K562 (cell line): ENCODE results near the gene IGF2. TPM values are rescaled to one million over a fixed set of nuclear protein-coding genes. Genes with fewer than 3 reads are reported as not detected.

Experiments
- ATAC-seq: fragments of 200-7000 bp; cut with Tn5 transposase; 3 replicates; pipeline ENCODE4 v1.9.1; 2020; ENCODE audit warnings: moderate library complexity
- BruUV-seq: library from RNA; stranded (reverse); fragments of 400-500 nt; replicated peaks from 2 replicates; lab custom pipeline; 2021; lab: Mats Ljungman, UMichigan
- CTCF ChIA-PET: fragments of 300-600 bp; formaldehyde crosslinking; extraction: SDS; loops from one replicate; lab custom pipeline; 2021; ENCODE audit warnings: low intra/inter-chr PET ratio; lab: Yijun Ruan, JAX
- POLR2A ChIA-PET: fragments of 300-600, 350-650 bp; sonication (Branson Sonifier 250); formaldehyde crosslinking; extraction: SDS; loops from one replicate; lab custom pipeline; 2021; ENCODE audit warnings: antibody characterized with exemption, inconsistent platforms; lab: Yijun Ruan, JAX
- DNase-seq, 4 experiments: peaks; one replicate each; pipeline versions ENCODE4 v3.0.0 to v3.0.0-alpha.2; 2011 to 2018; ENCODE audit warnings: low spot score in 3 of 4, mixed read lengths in 3 of 4; ENCODE audit errors: extremely low read depth in 1 of 4
- FAIRE-seq: peaks from 2 replicates; lab custom pipeline; 2011; peaks lifted over from hg19 to GRCh38; lab: Jason Lieb, UNC
- H2AFZ ChIP-seq: 2 replicates; pipeline ENCODE4 v1.6.0; 2011; ENCODE audit warnings: low read depth, low read length, control low read depth, inconsistent platforms
- H3K27ac ChIP-seq: fragments of 200-600 bp; 3 replicates; pipeline ENCODE4 v1.8.0; 2011; ENCODE audit warnings: low read depth, mild to moderate bottlenecking, control low read depth, inconsistent platforms, low read length, moderate library complexity, mixed read lengths; ENCODE audit errors: extremely low read depth
- H3K27me3 ChIP-seq, 2 experiments: fragments of 300-600 bp in 1 of 2; 2 replicates in 1 of 2; 3 replicates in 1 of 2; pipeline versions ENCODE4 v1.6.0 to v1.8.0; 2011; ENCODE audit warnings: inconsistent platforms in 2 of 2, low read length in 2 of 2, mild to moderate bottlenecking in 1 of 2, mixed read lengths in 1 of 2, moderate library complexity in 1 of 2; ENCODE audit not compliant: control insufficient read depth in 2 of 2, insufficient read depth in 2 of 2
- H3K36me3 ChIP-seq: fragments of 300-600 bp; 3 replicates; pipeline ENCODE4 v1.8.0; 2011; ENCODE audit warnings: mild to moderate bottlenecking, low read length, inconsistent platforms; ENCODE audit not compliant: control insufficient read depth, insufficient read depth
- H3K4me1 ChIP-seq, 2 experiments: fragments of 200-600 bp in 1 of 2; replicated peaks in 1 of 2; 2 replicates in 1 of 2; 3 replicates in 1 of 2; pipeline versions ENCODE4 v1.5.1 to v1.8.0; 2011; ENCODE audit warnings: inconsistent platforms in 2 of 2, low read length in 2 of 2, mild to moderate bottlenecking in 1 of 2, mixed read lengths in 1 of 2, moderate library complexity in 1 of 2; ENCODE audit not compliant: control insufficient read depth in 2 of 2, insufficient read depth in 2 of 2
- H3K4me2 ChIP-seq: 2 replicates; pipeline ENCODE4 v1.6.1; 2011; ENCODE audit warnings: low read length, control low read depth, inconsistent platforms, mixed read lengths; ENCODE audit not compliant: insufficient read depth
- H3K4me3 ChIP-seq: fragments of 200-600 bp; sonication (generic), shearing (Covaris generic); 2 replicates; pipeline ENCODE4 v1.5.1; 2016; ENCODE audit warnings: control low read depth, inconsistent platforms
- H3K79me2 ChIP-seq: fragments of 200-600 bp; 3 replicates; pipeline ENCODE4 v1.8.0; 2011; ENCODE audit warnings: low read length, inconsistent platforms; ENCODE audit not compliant: control insufficient read depth, insufficient read depth
- H3K9ac ChIP-seq, 2 experiments: 2 replicates each; pipeline versions ENCODE4 v1.6.0 to v1.6.1; 2011; ENCODE audit warnings: low read depth in 2 of 2, low read length in 2 of 2, control low read depth in 1 of 2, inconsistent platforms in 1 of 2, mild to moderate bottlenecking in 1 of 2, mixed read lengths in 1 of 2; ENCODE audit not compliant: insufficient read depth in 1 of 2
- H3K9me1 ChIP-seq: one replicate; pipeline ENCODE4 v1.6.0; 2011; ENCODE audit warnings: inconsistent platforms, mild to moderate bottlenecking, low read length, moderate library complexity; ENCODE audit not compliant: control insufficient read depth, insufficient read depth
- H3K9me3 ChIP-seq: replicated peaks from 2 replicates; pipeline ENCODE4 v1.5.1; 2011; ENCODE audit warnings: low read depth, low read length, inconsistent platforms; ENCODE audit not compliant: control insufficient read depth, insufficient read depth
- H4K20me1 ChIP-seq: replicated peaks from 2 replicates; pipeline ENCODE4 v1.6.1; 2011; ENCODE audit warnings: low read length, inconsistent platforms, mixed read lengths; ENCODE audit not compliant: control insufficient read depth, insufficient read depth
- ASH1L ChIP-seq: fragments of 450-650 bp; IDR thresholded peaks from 2 replicates; pipeline ENCODE4 v1.6.1; 2018; ENCODE audit warnings: borderline replicate concordance, mild to moderate bottlenecking, low read depth; ENCODE audit not compliant: partially characterized antibody
- FIP1L1 ChIP-seq: fragments of 200-400 bp; formaldehyde crosslinking; IDR thresholded peaks from 2 replicates; pipeline ENCODE4 v1.6.1; 2018; ENCODE audit warnings: mild to moderate bottlenecking, low read depth, low read length; ENCODE audit not compliant: poor library complexity, severe bottlenecking
- HEY1 ChIP-seq: fragments of 250-450 bp; sonication (Bioruptor Pico); IDR thresholded peaks from 2 replicates; pipeline ENCODE4 v1.5.0; 2020; ENCODE audit warnings: mild to moderate bottlenecking, moderate library complexity, borderline replicate concordance
- HNRNPLL ChIP-seq: fragments of 200-400 bp; formaldehyde crosslinking; IDR thresholded peaks from 2 replicates; pipeline ENCODE4 v1.6.1; 2017; ENCODE audit warnings: low read length, low read depth, mild to moderate bottlenecking; ENCODE audit not compliant: poor library complexity, severe bottlenecking
- ILF3 ChIP-seq: fragments of 450-650 bp; IDR thresholded peaks from 2 replicates; pipeline ENCODE4 v1.6.1; 2018; ENCODE audit warnings: antibody characterized with exemption, mild to moderate bottlenecking, moderate library complexity, borderline replicate concordance
- MAFF ChIP-seq: IDR thresholded peaks from 2 replicates; pipeline ENCODE4 v1.6.1; 2012; ENCODE audit warnings: low read length, improper control_type of control experiment
- MCM5 ChIP-seq: fragments of 450-650 bp; IDR thresholded peaks from 2 replicates; pipeline ENCODE4 v1.6.1; 2016; ENCODE audit warnings: low read depth
- NFIX ChIP-seq: fragments of 250-450 bp; sonication (Bioruptor Pico); IDR thresholded peaks from 2 replicates; pipeline ENCODE4 v1.4.0; 2020; ENCODE audit warnings: low read depth, mild to moderate bottlenecking, moderate library complexity
- NFXL1 ChIP-seq: fragments of 450-650 bp; formaldehyde crosslinking; IDR thresholded peaks from 2 replicates; pipeline ENCODE4 v1.4.0; 2021; ENCODE audit warnings: mild to moderate bottlenecking
- NR2F6 ChIP-seq: fragments of 450-650 bp; formaldehyde crosslinking; IDR thresholded peaks from 2 replicates; pipeline ENCODE4 v1.4.0; 2020; ENCODE audit warnings: mild to moderate bottlenecking
- POLR2A ChIP-seq: fragments of 450-650 bp; conservative IDR thresholded peaks from 2 replicates; pipeline ENCODE4 v1.6.1; 2016
- PTRF ChIP-seq: fragments of 450-650 bp; IDR thresholded peaks from 2 replicates; pipeline ENCODE4 v1.6.1; 2016; ENCODE audit warnings: mild to moderate bottlenecking, missing genetic modification characterization, missing compliant biosample characterization
- TCFL5 ChIP-seq: fragments of 250-450 bp; sonication (Bioruptor Pico); conservative IDR thresholded peaks from 2 replicates; pipeline ENCODE4 v1.6.1; 2021; ENCODE audit warnings: mild to moderate bottlenecking, moderate library complexity, matching md5 sums
- ZBED1 ChIP-seq: IDR thresholded peaks from 2 replicates; pipeline ENCODE4 v1.6.1; 2014
- ZNF121 ChIP-seq: sonication (generic); formaldehyde crosslinking; conservative IDR thresholded peaks from 2 replicates; pipeline ENCODE4 v1.8.0; 2022; ENCODE audit warnings: missing genetic modification reagents
- ZNF695 ChIP-seq: fragments of 450-650 bp; formaldehyde crosslinking; IDR thresholded peaks from 2 replicates; pipeline ENCODE4 v1.4.0; 2020; ENCODE audit warnings: mild to moderate bottlenecking, moderate library complexity
- WGBS: fragments of 100-300 bp; shearing (Covaris generic); methylation state at CpG from one replicate; pipeline ENCODE4 v1.1.6; 2016; ENCODE audit warnings: low coverage, mixed read lengths; ENCODE audit not compliant: insufficient coverage; ENCODE audit errors: missing lambda C conversion rate; 5-methylcytosine and 5-hydroxymethylcytosine counted together
- in situ Hi-C: fragments of 300-500 bp; cut with MboI; formaldehyde crosslinking; loops from 4 replicates; pipeline ENCODE4 v1.15.0; 2018; ENCODE audit warnings: inconsistent platforms, mixed read lengths
- intact Hi-C: fragments of 100-400 bp; cut with micrococcal nuclease; formaldehyde crosslinking; loops from 2 replicates; pipeline ENCODE4 v1.14.2; 2022
- polyA plus RNA-seq, 8 experiments: library from polyadenylated mRNA; depleted of rRNA in 4 of 8; stranded (reverse) in 5 of 8; unstranded in 3 of 8; fragments of >200 nt; fragmentation: Nextera tagmentation in 2 of 8; fragmentation: Illumina TruSeq in 1 of 8; extraction: Ambion mirVana in 2 of 8; extraction: Trizol in 1 of 8; gene quantifications; 2 replicates each; pipeline versions ENCODE4 v1.2.1 to v1.2.3, GENCODE V29; 2011 to 2014; ENCODE audit warnings: inconsistent platforms in 1 of 8, missing spikeins in 1 of 8
- total RNA-seq, 7 experiments: library from RNA; depleted of rRNA in 6 of 7; stranded (reverse); fragments of >200 nt in 6 of 7; fragmentation: Illumina TruSeq in 2 of 7; extraction: Trizol in 2 of 7; gene quantifications; 2 replicates each; pipeline versions ENCODE4 v1.2.1 to v1.2.3, GENCODE V29; 2011 to 2021; ENCODE audit warnings: low replicate concordance in 1 of 7
- TF ChIP-seq, protein P1 (sequence below): IDR thresholded peaks from 3 replicates; pipeline ENCODE4 v1.6.1; 2011; ENCODE audit warnings: borderline replicate concordance, mild to moderate bottlenecking, moderate library complexity; ENCODE audit not compliant: insufficient read length; ENCODE audit errors: extremely low read depth
- TF ChIP-seq, protein P2 (sequence below): fragments of 250-450 bp; sonication (Bioruptor Pico); IDR thresholded peaks from 2 replicates; pipeline ENCODE4 v1.5.0; 2022; ENCODE audit warnings: mild to moderate bottlenecking

Gene IGF2
- total and polyA plus RNA-seq, 9 of the 15 experiments (the other 6 are each of a cell fraction or from before 2014, with no cell fraction given), result 0.16 TPM; not detected in 8

DNA sequence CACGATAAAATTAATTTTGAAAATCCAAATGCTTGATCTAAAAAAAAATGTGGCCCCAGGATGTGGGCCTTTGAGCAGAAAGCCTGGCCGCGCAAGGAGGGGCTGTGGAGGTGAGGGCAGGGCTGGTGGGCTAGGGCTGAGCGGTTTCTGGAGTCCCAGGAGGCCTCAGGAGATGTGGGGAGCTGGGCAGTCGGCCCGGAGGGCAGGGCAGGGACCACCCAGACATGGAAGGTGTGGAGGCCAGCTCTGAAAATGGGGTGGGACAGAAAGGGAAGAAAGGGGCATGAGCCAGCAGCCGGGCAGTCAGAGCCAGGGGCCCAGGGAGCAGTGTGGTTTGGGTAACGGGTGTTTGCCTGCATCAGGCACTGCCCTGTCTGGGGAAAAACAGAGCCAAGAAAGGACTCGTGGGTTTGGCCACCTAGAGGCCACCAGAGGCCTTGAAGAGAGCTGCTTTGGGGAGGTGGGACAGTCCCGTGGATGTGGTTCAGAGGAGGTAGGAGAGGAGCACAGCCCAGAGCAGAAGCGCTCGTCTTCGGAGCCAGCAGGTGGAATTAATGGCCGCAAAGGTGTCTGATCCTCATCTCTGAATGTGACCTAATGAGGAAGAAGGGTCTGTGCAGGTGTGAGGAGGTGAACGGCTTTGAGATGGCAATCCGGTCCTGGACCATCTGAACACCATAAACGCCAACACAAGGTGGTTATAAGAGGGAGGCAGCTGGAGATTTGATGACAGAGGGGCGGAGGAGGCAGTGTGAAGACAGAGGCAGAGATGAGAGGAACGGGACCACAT, 50.2 kb downstream of the IGF2 start:
- Histone ChIP-seq H3K9me3 (no peaks in the 10 kb centered on the region), H3K27me3 (peaks cover 11 to 62% of the 10 kb centered on the region in 2 experiments), H3K36me3 (no peaks in the 10 kb centered on the region), H3K27ac (no peak overlapping the region), H3K4me3 (no peak overlapping the region), H2AFZ (no peak overlapping the region), H4K20me1 (peaks cover 18% of the 10 kb centered on the region), H3K79me2 (no peaks in the 10 kb centered on the region), H3K4me1 (peaks cover 0 to 15% of the 10 kb centered on the region in 2 experiments; a peak in 2 of 5 replicates), H3K9ac (no peak overlapping the region), H3K9me1 (no peaks in the 10 kb centered on the region), H3K4me2 (no peak overlapping the region; the same call in 1 of the 2 replicates)
- intact Hi-C loops (no loop called here), in situ Hi-C loops (no loop called here)
- 19% methylated on average over 18 of the region's 19 CpGs for WGBS
- no TSS peak for BruUV-seq
- FAIRE-seq (no peak), DNase-seq (peak in 2 of 4 experiments; percentile 20 to 24), ATAC-seq (peak; percentile 39)
- ChIA-PET CTCF (no interaction called here), POLR2A (interaction anchor here (0.6 to 0.7 kb wide), 3 partner anchors 10 to 574 kb away, joined by 3 to 5 read pairs (median 3); no protein-coding TSS in a partner anchor)
- no peak for TF ChIP-seq ILF3
- TF ChIP-seq NR2F6 (CRISPR knock-in tag), result no peak
- TF ChIP-seq HNRNPLL, result no peak
- TF ChIP-seq, protein P1, sequence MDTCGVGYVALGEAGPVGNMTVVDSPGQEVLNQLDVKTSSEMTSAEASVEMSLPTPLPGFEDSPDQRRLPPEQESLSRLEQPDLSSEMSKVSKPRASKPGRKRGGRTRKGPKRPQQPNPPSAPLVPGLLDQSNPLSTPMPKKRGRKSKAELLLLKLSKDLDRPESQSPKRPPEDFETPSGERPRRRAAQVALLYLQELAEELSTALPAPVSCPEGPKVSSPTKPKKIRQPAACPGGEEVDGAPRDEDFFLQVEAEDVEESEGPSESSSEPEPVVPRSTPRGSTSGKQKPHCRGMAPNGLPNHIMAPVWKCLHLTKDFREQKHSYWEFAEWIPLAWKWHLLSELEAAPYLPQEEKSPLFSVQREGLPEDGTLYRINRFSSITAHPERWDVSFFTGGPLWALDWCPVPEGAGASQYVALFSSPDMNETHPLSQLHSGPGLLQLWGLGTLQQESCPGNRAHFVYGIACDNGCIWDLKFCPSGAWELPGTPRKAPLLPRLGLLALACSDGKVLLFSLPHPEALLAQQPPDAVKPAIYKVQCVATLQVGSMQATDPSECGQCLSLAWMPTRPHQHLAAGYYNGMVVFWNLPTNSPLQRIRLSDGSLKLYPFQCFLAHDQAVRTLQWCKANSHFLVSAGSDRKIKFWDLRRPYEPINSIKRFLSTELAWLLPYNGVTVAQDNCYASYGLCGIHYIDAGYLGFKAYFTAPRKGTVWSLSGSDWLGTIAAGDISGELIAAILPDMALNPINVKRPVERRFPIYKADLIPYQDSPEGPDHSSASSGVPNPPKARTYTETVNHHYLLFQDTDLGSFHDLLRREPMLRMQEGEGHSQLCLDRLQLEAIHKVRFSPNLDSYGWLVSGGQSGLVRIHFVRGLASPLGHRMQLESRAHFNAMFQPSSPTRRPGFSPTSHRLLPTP, result no peak
- no peak for TF ChIP-seq ZBED1
- no peak for TF ChIP-seq MAFF
- no peak for TF ChIP-seq FIP1L1
- TF ChIP-seq HEY1 (CRISPR knock-in tag), result no peak
- no peak for TF ChIP-seq MCM5
- TF ChIP-seq ZNF695 (CRISPR knock-in tag), result no peak
- TF ChIP-seq ZNF121 (CRISPR knock-in tag), result no peak
- no peak for TF ChIP-seq ASH1L
- TF ChIP-seq TCFL5 (CRISPR knock-in tag), result no peak
- no peak for TF ChIP-seq PTRF (tag)
- TF ChIP-seq NFXL1 (CRISPR knock-in tag), result no peak
- no peak for TF ChIP-seq POLR2A
- TF ChIP-seq, protein P2, sequence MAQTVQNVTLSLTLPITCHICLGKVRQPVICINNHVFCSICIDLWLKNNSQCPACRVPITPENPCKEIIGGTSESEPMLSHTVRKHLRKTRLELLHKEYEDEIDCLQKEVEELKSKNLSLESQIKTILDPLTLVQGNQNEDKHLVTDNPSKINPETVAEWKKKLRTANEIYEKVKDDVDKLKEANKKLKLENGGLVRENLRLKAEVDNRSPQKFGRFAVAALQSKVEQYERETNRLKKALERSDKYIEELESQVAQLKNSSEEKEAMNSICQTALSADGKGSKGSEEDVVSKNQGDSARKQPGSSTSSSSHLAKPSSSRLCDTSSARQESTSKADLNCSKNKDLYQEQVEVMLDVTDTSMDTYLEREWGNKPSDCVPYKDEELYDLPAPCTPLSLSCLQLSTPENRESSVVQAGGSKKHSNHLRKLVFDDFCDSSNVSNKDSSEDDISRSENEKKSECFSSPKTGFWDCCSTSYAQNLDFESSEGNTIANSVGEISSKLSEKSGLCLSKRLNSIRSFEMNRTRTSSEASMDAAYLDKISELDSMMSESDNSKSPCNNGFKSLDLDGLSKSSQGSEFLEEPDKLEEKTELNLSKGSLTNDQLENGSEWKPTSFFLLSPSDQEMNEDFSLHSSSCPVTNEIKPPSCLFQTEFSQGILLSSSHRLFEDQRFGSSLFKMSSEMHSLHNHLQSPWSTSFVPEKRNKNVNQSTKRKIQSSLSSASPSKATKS, result no peak
- no peak for TF ChIP-seq NFIX (CRISPR knock-in tag)
